Astrocyte (in vitro differentiated cells and primary cell): ENCODE results near the gene DNAJC15. TPM values are rescaled to one million over a fixed set of nuclear protein-coding genes. Genes with fewer than 3 reads are reported as not detected.

ENCODE experiments used
- DNase-seq: peaks from one replicate; pipeline ENCODE4 v3.0.0-alpha.2; 2010; ENCODE audit warnings: low read depth
- FAIRE-seq: peaks from 2 replicates; lab custom pipeline; 2011; peaks lifted over from hg19 to GRCh38; lab: Jason Lieb, UNC
- H2AFZ ChIP-seq: 2 replicates; pipeline ENCODE4 v1.6.0; 2012; ENCODE audit warnings: low read depth, low read length, inconsistent platforms
- H3K27ac ChIP-seq: 2 replicates; pipeline ENCODE4 v1.5.1; 2011; ENCODE audit warnings: low read depth, low read length, inconsistent platforms
- H3K27me3 ChIP-seq: 2 replicates; pipeline ENCODE4 v1.6.0; 2011; ENCODE audit warnings: low read length, inconsistent platforms; ENCODE audit not compliant: insufficient read depth
- H3K36me3 ChIP-seq: 2 replicates; pipeline ENCODE4 v1.5.1; 2011; ENCODE audit warnings: low read length, inconsistent platforms; ENCODE audit not compliant: insufficient read depth
- H3K4me1 ChIP-seq: 2 replicates; pipeline ENCODE4 v1.5.1; 2011; ENCODE audit warnings: low read length, inconsistent platforms; ENCODE audit not compliant: insufficient read depth
- H3K4me2 ChIP-seq: 2 replicates; pipeline ENCODE4 v1.6.0; 2012; ENCODE audit warnings: low read length, inconsistent platforms
- H3K4me3 ChIP-seq: 2 replicates; pipeline ENCODE4 v1.5.1; 2011; ENCODE audit warnings: low read depth, mild to moderate bottlenecking, low read length, inconsistent platforms; ENCODE audit not compliant: insufficient read depth
- H3K79me2 ChIP-seq: 2 replicates; pipeline ENCODE4 v1.6.0; 2012; ENCODE audit warnings: mild to moderate bottlenecking, low read length, inconsistent platforms; ENCODE audit not compliant: insufficient read depth
- H3K9ac ChIP-seq: 2 replicates; pipeline ENCODE4 v1.6.0; 2012; ENCODE audit warnings: mild to moderate bottlenecking, low read length, inconsistent platforms
- H3K9me3 ChIP-seq: 2 replicates; pipeline ENCODE4 v1.5.1; 2012; ENCODE audit warnings: low read depth, mild to moderate bottlenecking, low read length, inconsistent platforms; ENCODE audit not compliant: insufficient read depth
- H4K20me1 ChIP-seq: 2 replicates; pipeline ENCODE4 v1.6.0; 2012; ENCODE audit warnings: low read length, inconsistent platforms; ENCODE audit not compliant: insufficient read depth
- H3K27ac Mint-ChIP-seq: one replicate; pipeline ENCODE4 v1.8.0; 2021; ENCODE audit warnings: mild to moderate bottlenecking, mixed read lengths; ENCODE audit not compliant: unreplicated experiment
- H3K27me3 Mint-ChIP-seq: one replicate; pipeline ENCODE4 v1.8.0; 2021; ENCODE audit warnings: low read depth, mixed read lengths; ENCODE audit not compliant: unreplicated experiment
- H3K36me3 Mint-ChIP-seq: one replicate; pipeline ENCODE4 v1.8.0; 2021; ENCODE audit warnings: low read depth, mixed read lengths; ENCODE audit not compliant: unreplicated experiment
- H3K4me1 Mint-ChIP-seq: one replicate; pipeline ENCODE4 v1.8.0; 2021; ENCODE audit warnings: low read depth, mixed read lengths; ENCODE audit not compliant: unreplicated experiment
- H3K4me3 Mint-ChIP-seq: one replicate; pipeline ENCODE4 v1.8.0; 2021; ENCODE audit warnings: mild to moderate bottlenecking, moderate library complexity, mixed read lengths; ENCODE audit not compliant: unreplicated experiment
- H3K9me3 Mint-ChIP-seq: one replicate; pipeline ENCODE4 v1.8.0; 2021; ENCODE audit warnings: mild to moderate bottlenecking, mixed read lengths; ENCODE audit not compliant: unreplicated experiment
- EZH2 ChIP-seq: IDR thresholded peaks from 2 replicates; pipeline ENCODE4 v1.6.1; 2012; ENCODE audit warnings: mild to moderate bottlenecking, low read length, inconsistent platforms; ENCODE audit not compliant: insufficient read depth
- total RNA-seq: library from RNA; stranded (reverse); gene quantifications from 2 replicates; pipeline ENCODE4 v1.2.1, GENCODE V29; 2021
- TF ChIP-seq, protein P1 (sequence below): IDR thresholded peaks from 2 replicates; pipeline ENCODE4 v1.5.1; 2011; ENCODE audit warnings: low read depth, mild to moderate bottlenecking, inconsistent platforms, low read length, moderate library complexity; ENCODE audit not compliant: insufficient read depth

The DNAJC15 gene
- total RNA-seq, 1 donor from 2014 or later = 13.8 TPM

DNA sequence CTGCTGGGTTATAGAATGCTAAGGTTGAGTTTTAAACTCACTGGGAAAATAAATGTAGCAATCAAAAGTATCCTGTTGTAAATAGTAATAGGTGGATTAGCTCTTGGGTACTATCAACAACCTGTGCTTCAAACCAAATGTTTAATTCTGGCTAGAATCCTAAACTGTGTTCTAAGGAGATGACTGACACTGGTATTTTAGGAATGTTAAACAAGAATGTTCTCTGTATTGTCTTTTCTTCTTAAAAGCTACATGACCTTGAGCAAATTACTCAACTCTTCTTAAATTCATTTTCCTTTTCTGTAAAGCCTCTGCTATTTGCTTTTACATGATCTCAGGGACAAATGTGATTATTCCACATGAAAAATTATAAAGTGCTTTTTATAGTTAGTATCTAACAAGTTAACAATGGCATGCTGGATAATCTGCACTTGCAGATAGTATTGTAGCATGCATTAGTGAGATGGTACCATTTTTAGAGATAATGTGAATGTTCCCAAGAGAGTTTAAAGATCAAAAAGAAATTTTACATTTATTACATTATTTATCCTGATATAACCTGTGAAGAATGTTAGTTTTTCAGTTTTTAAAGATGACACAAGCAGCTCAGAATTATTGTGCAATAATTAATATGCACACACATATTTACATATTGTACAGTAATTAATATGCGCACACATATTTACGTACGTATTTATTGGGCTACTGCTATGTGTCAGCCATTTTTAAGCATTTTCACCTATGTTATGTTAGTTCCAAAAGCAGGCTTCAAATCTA, 17.7 kb upstream of the DNAJC15 start:
- Histone ChIP-seq H3K4me3 (no peak overlapping the region), H3K79me2 (no peaks in the 10 kb centered on the region), H3K36me3 (no peaks in the 10 kb centered on the region), H4K20me1 (no peaks in the 10 kb centered on the region), H3K27ac (no peak overlapping the region), H3K9me3 (no peaks in the 10 kb centered on the region), H3K4me2 (peak overlapping the region; percentile 33), H2AFZ (no peak overlapping the region), H3K27me3 (no peaks in the 10 kb centered on the region), H3K9ac (no peak overlapping the region), H3K4me1 (peaks cover 24% of the 10 kb centered on the region)
- Mint-ChIP-seq H3K27ac (peak overlapping the region; percentile 97), H3K4me3 (no peak overlapping the region), H3K27me3 (no peaks in the 10 kb centered on the region), H3K4me1 (peaks cover 61% of the 10 kb centered on the region), H3K9me3 (peaks cover 7% of the 10 kb centered on the region), H3K36me3 (no peaks in the 10 kb centered on the region)
- DNase-seq (peak; percentile 58), FAIRE-seq (no peak)
- no peak for TF ChIP-seq EZH2
- TF ChIP-seq, protein P1, sequence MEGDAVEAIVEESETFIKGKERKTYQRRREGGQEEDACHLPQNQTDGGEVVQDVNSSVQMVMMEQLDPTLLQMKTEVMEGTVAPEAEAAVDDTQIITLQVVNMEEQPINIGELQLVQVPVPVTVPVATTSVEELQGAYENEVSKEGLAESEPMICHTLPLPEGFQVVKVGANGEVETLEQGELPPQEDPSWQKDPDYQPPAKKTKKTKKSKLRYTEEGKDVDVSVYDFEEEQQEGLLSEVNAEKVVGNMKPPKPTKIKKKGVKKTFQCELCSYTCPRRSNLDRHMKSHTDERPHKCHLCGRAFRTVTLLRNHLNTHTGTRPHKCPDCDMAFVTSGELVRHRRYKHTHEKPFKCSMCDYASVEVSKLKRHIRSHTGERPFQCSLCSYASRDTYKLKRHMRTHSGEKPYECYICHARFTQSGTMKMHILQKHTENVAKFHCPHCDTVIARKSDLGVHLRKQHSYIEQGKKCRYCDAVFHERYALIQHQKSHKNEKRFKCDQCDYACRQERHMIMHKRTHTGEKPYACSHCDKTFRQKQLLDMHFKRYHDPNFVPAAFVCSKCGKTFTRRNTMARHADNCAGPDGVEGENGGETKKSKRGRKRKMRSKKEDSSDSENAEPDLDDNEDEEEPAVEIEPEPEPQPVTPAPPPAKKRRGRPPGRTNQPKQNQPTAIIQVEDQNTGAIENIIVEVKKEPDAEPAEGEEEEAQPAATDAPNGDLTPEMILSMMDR = no peak

DNA sequence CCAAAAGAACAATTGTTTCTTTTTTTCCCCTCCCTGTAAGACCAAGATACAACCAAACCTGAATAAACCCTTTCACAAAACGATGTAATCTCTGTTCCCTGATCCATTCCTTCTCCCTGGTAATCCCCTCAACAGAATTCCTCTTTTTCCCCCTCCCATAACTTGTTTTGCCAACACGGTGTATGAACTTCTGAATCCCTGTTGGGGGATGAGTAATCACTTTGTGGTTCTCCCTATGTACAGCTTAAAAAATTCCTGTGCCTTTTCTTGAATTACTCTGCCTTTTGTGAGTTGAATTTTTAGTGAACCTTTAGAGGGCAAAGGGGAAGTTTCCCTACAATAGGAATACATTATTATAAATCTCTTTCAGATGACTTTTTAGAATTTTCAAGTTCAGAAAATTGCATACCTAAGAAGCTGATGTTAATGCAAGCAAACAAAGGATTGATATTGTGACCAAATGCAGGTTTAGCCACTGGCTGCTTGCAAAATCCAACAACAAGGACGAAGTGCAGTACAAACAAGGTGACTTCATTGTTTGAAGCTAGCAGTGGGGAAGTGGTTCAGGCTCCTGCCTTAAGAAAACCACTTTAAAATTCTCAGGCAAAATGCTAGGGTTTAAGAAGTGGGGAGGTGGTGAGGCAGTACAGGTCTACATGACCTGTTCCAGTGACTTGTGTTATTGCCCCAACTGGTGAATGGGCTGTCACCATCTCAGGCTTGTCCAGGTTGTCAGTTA, 16.3 kb upstream of the DNAJC15 start:
- Histone ChIP-seq H3K9ac (no peak overlapping the region), H3K4me1 (peaks cover 24% of the 10 kb centered on the region), H3K4me3 (no peak overlapping the region), H3K27me3 (no peaks in the 10 kb centered on the region), H3K79me2 (no peaks in the 10 kb centered on the region), H4K20me1 (no peaks in the 10 kb centered on the region), H3K4me2 (peak overlapping the region; percentile 45), H3K36me3 (no peaks in the 10 kb centered on the region), H2AFZ (peak overlapping the region; percentile 8), H3K9me3 (no peaks in the 10 kb centered on the region), H3K27ac (peak overlapping the region; percentile 32)
- FAIRE-seq (peak; percentile 34), DNase-seq (peak; percentile 76)
- Mint-ChIP-seq H3K27me3 (no peaks in the 10 kb centered on the region), H3K4me1 (peaks cover 56% of the 10 kb centered on the region), H3K27ac (peak overlapping the region; percentile 97), H3K36me3 (no peaks in the 10 kb centered on the region), H3K9me3 (peaks cover 6% of the 10 kb centered on the region), H3K4me3 (peak overlapping the region; percentile 46)
- TF ChIP-seq, protein P1 = no peak
- TF ChIP-seq EZH2 = no peak
